GF-D8 (cell line): ENCODE data around the gene GPR45.

Experiments
- DNase-seq: peaks from one replicate; lab custom pipeline; 2025; lab: John Stamatoyannopoulos, UW

Gene GPR45

GRCh38 chr2:105254531-105255210, 13.1 kb downstream of the GPR45 start:
- no peak for DNase-seq

- no peak for DNase-seq
Measured at GRCh38 chr2:105255979-105256378, 14.4 kb downstream of the GPR45 start.

GRCh38 chr2:105256431-105257047, 15.0 kb downstream of the GPR45 start:
- no peak for DNase-seq

GRCh38 chr2:105257981-105258380, 16.4 kb downstream of the GPR45 start:
- DNase-seq, result no peak

GRCh38 chr2:105258835-105259350, 17.4 kb downstream of the GPR45 start:
- no peak for DNase-seq

- DNase-seq, result no peak
Measured at GRCh38 chr2:105261061-105261460, 19.5 kb downstream of the GPR45 start.

GRCh38 chr2:105262651-105263091, 21.1 kb downstream of the GPR45 start:
- no peak for DNase-seq

GRCh38 chr2:105269426-105269825, 27.9 kb downstream of the GPR45 start:
- DNase-seq, result no peak

GRCh38 chr2:105271393-105272045, 30.0 kb downstream of the GPR45 start:
- DNase-seq, result no peak

- no peak for DNase-seq
Measured at GRCh38 chr2:105272176-105272575, 30.6 kb downstream of the GPR45 start.

GRCh38 chr2:105274046-105274445, 32.5 kb downstream of the GPR45 start:
- no peak for DNase-seq

- no peak for DNase-seq
Measured at GRCh38 chr2:105278654-105279053, 37.1 kb downstream of the GPR45 start.

- no peak for DNase-seq
Measured at GRCh38 chr2:105279126-105279525, 37.6 kb downstream of the GPR45 start.

- no peak for DNase-seq
Measured at GRCh38 chr2:105280281-105280680, 38.7 kb downstream of the GPR45 start.

- DNase-seq, result no peak
Measured at GRCh38 chr2:105283532-105283931, 42.0 kb downstream of the GPR45 start.

- peak; percentile 12 for DNase-seq
Measured at GRCh38 chr2:105287692-105288091, 46.1 kb downstream of the GPR45 start.

GRCh38 chr2:105288133-105288532, 46.6 kb downstream of the GPR45 start:
- no peak for DNase-seq

- no peak for DNase-seq
Measured at GRCh38 chr2:105290981-105291660, 49.6 kb downstream of the GPR45 start.

- DNase-seq, result no peak
Measured at GRCh38 chr2:105291981-105292380, 50.4 kb downstream of the GPR45 start.
